GM12874 (cell line): ENCODE results near the gene UCN2.

Experiments used
- TF ChIP-seq, protein P1 (sequence below): IDR thresholded peaks from 2 replicates; pipeline ENCODE4 v1.5.1; 2011; ENCODE audit warnings: low read depth, mild to moderate bottlenecking, control low read depth, low read length, moderate library complexity; ENCODE audit not compliant: insufficient read depth

UCN2 gene

DNA sequence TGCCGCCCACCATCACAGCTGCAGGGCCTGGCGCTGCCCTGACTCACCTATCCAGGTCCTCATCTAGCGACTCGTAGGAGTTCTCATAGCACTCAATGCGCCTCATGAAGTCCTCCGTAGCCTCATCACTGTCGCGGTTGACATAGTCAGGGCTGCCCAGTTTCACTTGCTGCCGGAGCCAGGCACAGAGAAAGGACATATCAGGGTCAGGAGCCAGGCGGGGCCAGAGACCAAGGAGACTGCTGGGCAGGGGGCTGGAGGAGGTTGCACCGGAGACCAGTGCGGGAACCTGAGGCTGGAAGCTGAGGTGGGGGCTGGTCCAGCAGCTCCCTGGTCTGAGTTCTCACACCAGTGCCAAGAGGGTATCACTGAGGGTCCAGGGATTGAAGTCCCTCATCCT, 25.1 kb downstream of the UCN2 start:
- TF ChIP-seq, protein P1, sequence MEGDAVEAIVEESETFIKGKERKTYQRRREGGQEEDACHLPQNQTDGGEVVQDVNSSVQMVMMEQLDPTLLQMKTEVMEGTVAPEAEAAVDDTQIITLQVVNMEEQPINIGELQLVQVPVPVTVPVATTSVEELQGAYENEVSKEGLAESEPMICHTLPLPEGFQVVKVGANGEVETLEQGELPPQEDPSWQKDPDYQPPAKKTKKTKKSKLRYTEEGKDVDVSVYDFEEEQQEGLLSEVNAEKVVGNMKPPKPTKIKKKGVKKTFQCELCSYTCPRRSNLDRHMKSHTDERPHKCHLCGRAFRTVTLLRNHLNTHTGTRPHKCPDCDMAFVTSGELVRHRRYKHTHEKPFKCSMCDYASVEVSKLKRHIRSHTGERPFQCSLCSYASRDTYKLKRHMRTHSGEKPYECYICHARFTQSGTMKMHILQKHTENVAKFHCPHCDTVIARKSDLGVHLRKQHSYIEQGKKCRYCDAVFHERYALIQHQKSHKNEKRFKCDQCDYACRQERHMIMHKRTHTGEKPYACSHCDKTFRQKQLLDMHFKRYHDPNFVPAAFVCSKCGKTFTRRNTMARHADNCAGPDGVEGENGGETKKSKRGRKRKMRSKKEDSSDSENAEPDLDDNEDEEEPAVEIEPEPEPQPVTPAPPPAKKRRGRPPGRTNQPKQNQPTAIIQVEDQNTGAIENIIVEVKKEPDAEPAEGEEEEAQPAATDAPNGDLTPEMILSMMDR, result no peak

DNA sequence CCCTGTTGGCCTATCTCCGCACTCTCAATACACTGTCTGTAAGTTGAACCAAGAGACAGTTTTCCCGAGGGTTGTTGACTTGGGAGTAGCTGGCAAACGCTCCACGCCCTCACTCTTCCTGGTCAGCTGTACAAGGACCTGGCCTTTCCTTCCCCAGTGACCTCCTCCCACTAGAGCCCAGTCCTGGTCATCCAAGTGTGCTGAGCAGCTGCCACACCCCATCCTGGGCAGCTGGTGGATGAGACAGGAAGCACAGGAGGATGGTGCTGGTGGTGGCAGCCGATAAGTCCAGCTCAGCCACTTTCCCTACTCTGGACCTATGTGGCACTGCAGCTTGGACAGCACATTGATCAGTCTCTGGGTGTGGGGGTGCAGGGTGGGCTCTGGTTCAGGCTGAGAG, 26.8 kb downstream of the UCN2 start:
- TF ChIP-seq, protein P1, result no peak

DNA sequence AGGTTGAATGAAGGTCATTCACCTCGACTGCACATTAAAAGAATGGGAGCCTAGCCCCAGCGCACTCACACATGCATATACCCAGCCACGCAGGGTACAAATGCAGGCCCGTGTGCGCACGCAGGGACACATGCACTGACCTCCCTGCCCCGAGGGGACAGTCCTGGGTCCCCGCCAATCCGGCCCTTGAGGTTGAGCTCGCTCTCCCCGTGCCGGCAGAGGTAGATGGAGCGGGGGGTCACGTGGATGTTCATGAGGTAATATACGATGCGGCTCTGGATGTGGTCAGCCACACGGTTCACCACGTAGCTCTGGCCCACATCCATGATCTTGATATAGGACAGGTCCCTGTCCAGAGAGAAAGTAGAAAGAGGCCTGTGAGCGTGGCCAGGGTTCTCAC, 27.5 kb downstream of the UCN2 start:
- TF ChIP-seq, protein P1, result no peak

DNA sequence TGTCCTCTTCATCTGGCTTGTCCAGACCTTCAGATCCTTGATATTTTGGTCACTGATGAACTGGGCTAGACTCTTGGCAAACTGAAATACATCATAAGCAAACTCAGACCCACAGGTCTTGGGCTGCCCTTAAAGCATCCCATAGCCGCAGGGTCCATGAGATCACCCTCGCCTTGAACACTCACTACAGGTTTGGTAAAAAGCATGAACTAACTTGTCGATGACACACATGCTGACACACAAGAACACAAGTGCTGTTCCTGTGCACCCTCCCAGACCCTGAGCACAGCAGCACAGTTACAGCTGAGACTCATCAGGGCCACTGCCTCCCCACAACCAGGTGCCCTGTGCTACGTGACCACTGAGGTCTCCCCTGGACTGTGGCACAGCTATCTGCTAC, 28.0 kb downstream of the UCN2 start:
- TF ChIP-seq, protein P1, result no peak

DNA sequence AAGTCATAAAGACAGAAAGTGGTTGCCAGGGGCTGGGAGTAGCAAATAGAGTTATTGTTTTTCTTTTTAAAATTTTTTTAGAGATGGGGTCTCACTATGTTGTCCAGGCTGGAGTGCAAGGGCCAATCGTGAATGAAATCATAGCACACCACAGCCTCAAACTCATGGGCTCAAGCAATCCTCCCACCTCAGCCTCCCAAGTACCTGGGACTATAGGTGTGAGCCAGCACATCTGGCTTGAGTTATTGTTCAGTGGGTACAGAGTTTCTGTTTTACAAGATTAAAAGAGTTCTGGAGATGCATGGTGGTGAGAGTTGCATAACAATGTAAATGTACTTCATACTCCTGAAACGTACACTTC, 30.6 kb downstream of the UCN2 start:
- TF ChIP-seq, protein P1, result no peak

DNA sequence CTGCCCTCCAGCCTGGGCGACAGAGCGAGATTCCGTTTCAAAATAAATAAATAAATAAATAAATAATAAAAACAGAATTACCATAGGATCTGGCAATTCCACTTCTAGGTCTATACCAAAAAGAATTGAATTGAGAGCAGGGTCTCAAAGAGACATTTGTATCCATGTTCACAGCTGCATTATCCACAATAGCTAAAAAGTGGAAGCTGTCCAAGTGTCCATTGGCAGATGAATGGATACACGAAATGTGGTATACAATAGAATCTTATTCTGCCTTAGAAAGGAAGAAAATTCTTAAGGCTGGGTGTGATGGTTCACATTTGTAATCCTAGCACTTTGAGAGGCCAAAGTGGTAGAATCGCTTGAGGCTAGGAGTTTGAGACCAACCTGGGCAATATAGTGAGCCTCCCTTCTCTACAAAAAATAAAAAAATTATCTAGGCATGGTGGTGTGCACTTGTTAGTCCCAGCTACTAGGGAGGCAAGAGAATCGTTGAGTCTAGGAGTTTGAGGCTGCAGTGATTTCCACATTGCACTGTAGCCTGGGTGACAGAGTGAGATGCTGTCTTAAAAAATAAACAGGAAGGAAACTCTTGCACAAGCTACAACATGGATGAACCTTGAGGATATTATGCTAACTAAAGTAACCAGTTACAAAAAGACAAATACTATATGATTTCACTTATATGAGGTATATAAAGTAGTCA, 31.2 kb downstream of the UCN2 start:
- TF ChIP-seq, protein P1, result no peak

DNA sequence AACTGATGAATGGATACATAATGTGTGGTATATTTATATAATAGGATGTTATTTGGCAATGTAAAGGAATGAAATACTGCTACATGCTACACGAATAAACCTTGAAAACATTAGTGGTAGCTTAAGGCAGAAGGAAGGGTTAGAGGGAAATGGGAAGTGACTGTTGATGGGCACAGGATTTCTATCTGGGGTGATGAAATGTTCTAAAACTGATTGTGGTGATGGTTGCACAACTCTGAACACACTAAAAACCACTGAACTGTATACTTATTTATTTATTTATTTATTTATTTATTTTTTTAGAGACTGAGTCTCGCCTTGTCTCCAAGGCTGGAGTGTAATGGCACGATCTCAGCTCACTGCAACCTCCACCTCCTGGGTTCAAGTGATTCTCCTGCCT, 34.8 kb downstream of the UCN2 start:
- TF ChIP-seq, protein P1, result no peak
